ENCODE data around the gene PRRX1.

GRCh38 chr1:170662561-170663403 lies 1.1 kb upstream of the PRRX1 start:
- TF ChIP-seq ARNT (IDR thresholded peaks at IDR 0.05) (no peak), TARDBP (IDR thresholded peaks at IDR 0.05) (no peak), SP1 (IDR thresholded peaks at IDR 0.05) (no peak), FOXA1 (IDR thresholded peaks at IDR 0.05) (no peak), L3MBTL2 (conservative IDR thresholded peaks at IDR 0.05) (no peak)

All from HEK293T (cell line).